Retinal pigment epithelial cell (primary cell): ENCODE measurements around the gene HINT2.
A peak's percentile ranks its signal among the peaks of the same experiment; 100 is the strongest.

ENCODE experiments used
- DNase-seq: peaks from one replicate; pipeline ENCODE4 v3.0.0-alpha.2; 2010; ENCODE audit warnings: low read depth
- H3K4me3 ChIP-seq: 2 replicates; pipeline ENCODE4 v1.5.1; 2011; ENCODE audit warnings: mild to moderate bottlenecking, low read length, control low read depth, moderate library complexity
- TF ChIP-seq, protein P1 (sequence below): conservative IDR thresholded peaks from 2 replicates; pipeline ENCODE4 v1.5.1; 2011; ENCODE audit warnings: low read depth, low read length, control low read depth, inconsistent platforms

HINT2 gene

DNA sequence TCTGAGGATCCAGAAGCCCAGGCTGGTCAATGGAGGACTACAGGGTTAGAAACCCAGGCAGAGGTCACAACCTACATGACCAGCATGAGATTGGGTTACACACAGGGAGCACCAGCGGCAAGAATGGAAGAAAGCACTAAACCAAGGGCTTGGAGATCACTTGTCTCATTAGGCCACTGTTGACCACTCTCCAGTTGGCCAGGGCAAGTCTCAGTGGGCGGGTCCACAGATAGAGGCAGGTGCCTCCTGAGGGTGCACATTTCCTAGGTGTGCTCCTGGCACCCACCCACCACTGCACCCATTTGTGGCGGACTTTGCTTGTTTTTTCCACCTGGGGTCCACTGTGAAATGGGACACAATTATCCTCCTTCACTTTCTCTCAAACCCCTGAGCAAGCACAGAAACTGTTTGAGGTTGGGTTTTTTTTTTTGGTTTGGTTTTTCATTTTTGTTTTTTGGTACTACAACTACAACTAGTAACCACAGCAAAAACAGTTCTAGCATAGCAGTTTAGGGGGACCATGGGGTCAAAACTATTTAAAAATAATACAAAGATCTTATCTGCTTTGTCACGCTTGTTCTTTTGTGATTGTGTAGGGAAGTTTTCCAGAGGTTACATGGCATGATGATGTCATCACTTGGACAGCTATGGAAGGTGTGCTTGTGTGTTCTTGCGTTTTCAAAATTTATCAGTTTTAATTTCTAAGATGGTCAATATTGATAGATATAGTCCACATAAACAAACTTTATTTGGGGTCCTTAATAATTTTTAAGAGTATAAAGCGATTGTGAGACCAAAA is 17.3 kb downstream of the HINT2 start:
- DNase-seq, result no peak
- H3K4me3 ChIP-seq, result no peak overlapping the region
- TF ChIP-seq, protein P1, sequence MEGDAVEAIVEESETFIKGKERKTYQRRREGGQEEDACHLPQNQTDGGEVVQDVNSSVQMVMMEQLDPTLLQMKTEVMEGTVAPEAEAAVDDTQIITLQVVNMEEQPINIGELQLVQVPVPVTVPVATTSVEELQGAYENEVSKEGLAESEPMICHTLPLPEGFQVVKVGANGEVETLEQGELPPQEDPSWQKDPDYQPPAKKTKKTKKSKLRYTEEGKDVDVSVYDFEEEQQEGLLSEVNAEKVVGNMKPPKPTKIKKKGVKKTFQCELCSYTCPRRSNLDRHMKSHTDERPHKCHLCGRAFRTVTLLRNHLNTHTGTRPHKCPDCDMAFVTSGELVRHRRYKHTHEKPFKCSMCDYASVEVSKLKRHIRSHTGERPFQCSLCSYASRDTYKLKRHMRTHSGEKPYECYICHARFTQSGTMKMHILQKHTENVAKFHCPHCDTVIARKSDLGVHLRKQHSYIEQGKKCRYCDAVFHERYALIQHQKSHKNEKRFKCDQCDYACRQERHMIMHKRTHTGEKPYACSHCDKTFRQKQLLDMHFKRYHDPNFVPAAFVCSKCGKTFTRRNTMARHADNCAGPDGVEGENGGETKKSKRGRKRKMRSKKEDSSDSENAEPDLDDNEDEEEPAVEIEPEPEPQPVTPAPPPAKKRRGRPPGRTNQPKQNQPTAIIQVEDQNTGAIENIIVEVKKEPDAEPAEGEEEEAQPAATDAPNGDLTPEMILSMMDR, result no peak

DNA sequence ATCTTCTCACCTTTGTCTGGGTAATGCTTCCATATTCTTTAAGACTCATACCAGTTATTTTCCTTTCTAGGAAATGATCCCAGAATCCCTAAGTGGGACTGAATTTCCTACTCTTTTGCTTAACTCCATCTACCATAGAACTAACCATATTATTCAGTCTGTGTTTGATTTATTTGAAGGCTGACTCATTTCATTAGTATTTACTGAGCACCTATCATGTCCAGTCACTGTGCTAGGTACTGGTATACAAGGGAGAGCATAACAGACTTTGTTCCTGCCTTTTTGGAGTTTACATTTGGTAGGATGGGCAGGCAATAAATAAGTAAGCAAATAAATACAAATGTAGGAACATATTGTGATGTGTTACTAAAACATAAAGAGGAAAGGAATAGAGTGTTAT is 19.1 kb downstream of the HINT2 start:
- H3K4me3 ChIP-seq, result no peak overlapping the region
- no peak for DNase-seq
- TF ChIP-seq, protein P1, result no peak

DNA sequence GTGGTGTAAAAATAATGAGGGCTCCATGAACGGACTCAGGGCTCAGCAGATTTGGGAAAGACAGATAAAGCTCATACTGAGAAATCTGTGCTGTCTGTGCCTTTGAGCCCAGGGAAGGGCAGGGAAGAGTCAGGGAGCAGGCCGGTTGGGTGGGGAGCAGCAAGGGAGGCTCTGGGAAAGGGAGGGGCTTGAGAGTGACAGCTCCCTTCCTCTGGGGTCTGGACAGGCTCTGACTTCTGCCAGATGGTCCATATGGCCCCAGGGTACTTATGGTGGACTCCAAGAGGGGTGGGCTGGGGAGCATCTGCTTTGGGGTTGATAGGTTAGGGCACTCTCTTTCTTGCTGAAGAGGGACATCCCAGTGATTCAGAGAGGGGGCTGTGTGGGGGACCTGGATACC is 21.4 kb downstream of the HINT2 start:
- no peak overlapping the region for H3K4me3 ChIP-seq
- TF ChIP-seq, protein P1, result no peak
- no peak for DNase-seq

DNA sequence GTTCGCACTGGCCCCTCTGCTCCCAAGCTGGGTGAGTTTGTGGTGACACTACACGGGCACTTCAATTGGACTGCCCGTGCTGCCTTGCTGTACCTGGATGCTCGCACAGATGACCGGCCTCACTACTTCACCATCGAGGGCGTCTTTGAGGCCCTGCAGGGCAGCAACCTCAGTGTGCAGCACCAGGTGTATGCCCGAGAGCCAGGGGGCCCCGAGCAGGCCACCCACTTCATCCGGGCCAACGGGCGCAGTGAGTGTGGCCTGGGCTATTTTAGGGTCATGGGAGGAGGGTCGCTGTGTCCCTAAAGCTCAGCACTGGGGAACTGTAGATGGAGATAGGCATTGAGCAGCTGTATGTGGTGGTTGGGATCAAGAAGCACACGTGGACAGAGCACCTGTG is 22.0 kb downstream of the HINT2 start:
- TF ChIP-seq, protein P1, result no peak
- DNase-seq, result no peak
- H3K4me3 ChIP-seq, result no peak overlapping the region

DNA sequence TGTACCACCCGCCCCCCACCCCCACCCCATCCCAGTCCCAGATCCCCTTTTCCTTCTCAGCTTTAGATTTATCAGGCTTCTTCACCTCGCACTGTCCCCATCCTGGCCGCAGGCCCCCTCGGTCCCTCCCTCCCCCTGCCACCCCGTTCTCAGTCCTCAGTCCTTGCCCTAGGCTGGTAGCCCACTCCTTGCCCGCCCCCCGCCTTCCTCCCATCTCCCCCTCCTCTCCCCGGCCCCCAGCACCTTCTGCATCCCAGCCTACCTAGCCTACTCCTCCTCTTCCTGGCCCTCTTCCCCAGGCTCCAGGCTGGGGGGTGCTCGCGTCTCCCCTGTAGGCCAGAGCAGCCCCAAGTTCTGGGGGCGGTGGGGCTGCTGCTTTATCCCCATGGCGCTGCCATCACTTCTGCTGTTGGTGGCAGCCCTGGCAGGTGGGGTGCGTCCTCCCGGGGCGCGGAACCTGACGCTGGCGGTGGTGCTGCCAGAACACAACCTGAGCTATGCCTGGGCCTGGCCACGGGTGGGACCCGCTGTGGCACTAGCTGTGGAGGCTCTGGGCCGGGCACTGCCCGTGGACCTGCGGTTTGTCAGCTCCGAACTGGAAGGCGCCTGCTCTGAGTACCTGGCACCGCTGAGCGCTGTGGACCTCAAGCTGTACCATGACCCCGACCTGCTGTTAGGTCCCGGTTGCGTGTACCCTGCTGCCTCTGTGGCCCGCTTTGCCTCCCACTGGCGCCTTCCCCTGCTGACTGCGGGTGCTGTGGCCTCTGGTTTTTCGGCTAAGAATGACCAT is 22.6 kb downstream of the HINT2 start:
- peak overlapping the region; percentile 54 for H3K4me3 ChIP-seq
- DNase-seq, result no peak
- TF ChIP-seq, protein P1, result no peak

DNA sequence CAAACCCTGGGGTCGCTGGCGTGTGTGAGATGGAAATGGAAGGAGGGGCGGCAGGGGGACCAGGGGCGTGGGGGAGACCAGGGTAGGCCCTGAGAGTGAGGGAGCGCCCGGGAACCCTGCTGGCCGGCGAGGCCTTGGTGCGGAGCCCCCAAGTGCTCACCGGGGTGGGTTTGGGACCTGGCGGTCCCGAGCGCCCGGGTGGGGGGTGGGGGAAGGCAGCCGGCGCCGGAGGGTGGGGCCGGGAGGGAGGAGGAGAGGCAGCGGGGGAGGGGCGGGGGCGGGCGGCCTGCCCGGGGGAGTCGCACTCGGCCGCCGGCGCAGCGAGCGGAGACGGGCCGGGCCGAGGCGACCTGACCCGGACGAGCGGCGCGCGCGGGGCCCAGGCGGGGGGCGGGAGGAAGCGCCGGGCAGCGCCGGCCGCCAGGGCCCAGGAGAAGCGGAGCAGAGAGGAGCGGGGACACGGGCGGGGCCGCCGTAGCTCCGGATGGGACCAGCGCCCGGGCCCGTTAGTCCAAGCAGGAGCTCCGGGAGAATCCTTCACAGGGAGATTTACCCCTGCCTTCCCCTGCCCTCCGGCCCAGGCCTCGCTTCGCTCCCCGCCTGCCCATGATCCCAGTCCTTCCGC is 23.4 kb downstream of the HINT2 start, which contains the start of gene NPR2:
Gene NPR2, plus strand, starts transcription at position 295 of the 625 bp plus-strand sequence. CDS start 818 bp downstream, outside the sequence.
- DNase-seq, result no peak
- H3K4me3 ChIP-seq, result peak within 1 kb of the TSS; percentile 54
- TF ChIP-seq, protein P1, result no peak
